Upper lobe of right lung (tissue), 1 donor: ENCODE measurements around the gene OR10H2. TPM values are rescaled to one million over a fixed set of nuclear protein-coding genes. Genes with fewer than 3 reads are reported as not detected.
"Not testable (repeated sequence)": the region's sequence is repeated elsewhere in the genome, so short reads cannot be mapped to it uniquely, and the experiment has no call there.

Experiments
- ATAC-seq: fragments of 200-7000 bp; cut with Tn5 transposase; one replicate; pipeline ENCODE4 v1.9.1; 2020; ENCODE audit warnings: mild to moderate bottlenecking, moderate library complexity
- DNase-seq: peaks from one replicate; pipeline ENCODE4 v3.0.0-alpha.2; 2020
- H3K27ac ChIP-seq: fragments of 200-600 bp; one replicate; pipeline ENCODE4 v1.8.0; 2022
- H3K27me3 ChIP-seq: fragments of 200-600 bp; one replicate; pipeline ENCODE4 v1.8.0; 2022; ENCODE audit warnings: mild to moderate bottlenecking
- H3K36me3 ChIP-seq: fragments of 200-600 bp; one replicate; pipeline ENCODE4 v1.8.0; 2022
- H3K4me1 ChIP-seq: fragments of 200-600 bp; one replicate; pipeline ENCODE4 v1.8.0; 2022
- H3K4me3 ChIP-seq: fragments of 200-600 bp; one replicate; pipeline ENCODE4 v1.8.0; 2022; ENCODE audit warnings: mild to moderate bottlenecking
- H3K9me3 ChIP-seq: fragments of 200-600 bp; one replicate; pipeline ENCODE4 v1.8.0; 2022
- intact Hi-C: fragments of 100-400 bp; cut with DNase I; formaldehyde crosslinking; loops from one replicate; pipeline ENCODE4 v1.11.0; 2022
- long read RNA-seq: library from polyadenylated mRNA; unstranded; transcript quantifications from one replicate; pipeline ENCODE4 v2.0.0, GENCODE V29; 2021
- total RNA-seq: library from RNA; stranded (reverse); fragmentation: NEBNext Ultra II Directional; extraction: Animal tissue kit (Norgen Biotek cat#: 25700); gene quantifications from one replicate; pipeline ENCODE4 v1.2.1, GENCODE V29; 2021
- TF ChIP-seq, protein P1 (sequence below): fragments of 200-600 bp; IDR thresholded peaks from one replicate; pipeline ENCODE4 v1.8.0; 2022; ENCODE audit warnings: antibody characterized with exemption
- donor health status: DM: no; HTN: yes; CAD: no; lungs with severe emphysema.

OR10H2 gene, protein sequence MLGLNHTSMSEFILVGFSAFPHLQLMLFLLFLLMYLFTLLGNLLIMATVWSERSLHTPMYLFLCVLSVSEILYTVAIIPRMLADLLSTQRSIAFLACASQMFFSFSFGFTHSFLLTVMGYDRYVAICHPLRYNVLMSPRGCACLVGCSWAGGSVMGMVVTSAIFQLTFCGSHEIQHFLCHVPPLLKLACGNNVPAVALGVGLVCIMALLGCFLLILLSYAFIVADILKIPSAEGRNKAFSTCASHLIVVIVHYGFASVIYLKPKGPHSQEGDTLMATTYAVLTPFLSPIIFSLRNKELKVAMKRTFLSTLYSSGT
- not detected for total RNA-seq
- long read RNA-seq = 0 reads

DNA sequence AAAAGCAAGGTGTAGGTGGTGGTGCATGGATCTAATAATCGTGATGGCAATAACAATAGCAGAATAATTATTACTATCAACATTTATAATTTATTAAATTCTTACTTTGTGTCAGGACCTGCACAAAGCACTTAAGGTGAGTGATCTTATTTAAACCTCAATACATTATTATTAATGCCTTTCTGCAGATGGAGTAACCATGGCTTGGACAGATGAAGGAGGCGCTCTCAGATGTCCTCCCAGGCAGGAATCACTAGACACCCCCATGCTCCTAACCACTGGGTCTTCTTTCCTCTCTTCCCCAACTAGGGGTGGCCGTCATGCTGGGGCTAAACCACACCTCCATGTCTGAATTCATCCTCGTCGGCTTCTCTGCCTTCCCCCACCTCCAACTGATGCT, at the start of gene OR10H2:
TSS of gene OR10H2 (plus strand) at position 301 of the 400 bp plus-strand sequence. CDS start at position 321, 20 bp downstream.
- Histone ChIP-seq H3K9me3 (no peaks in the 10 kb centered on the region), H3K4me3 (no peak within 1 kb of the TSS), H3K4me1 (no peaks in the 10 kb centered on the region), H3K27me3 (peaks cover 36% of the 10 kb centered on the region), H3K27ac (no peak within 1 kb of the TSS), H3K36me3 (no peaks in the 10 kb centered on the region)
- intact Hi-C loops = no loop called here
- ATAC-seq = no peak
- TF ChIP-seq, protein P1, sequence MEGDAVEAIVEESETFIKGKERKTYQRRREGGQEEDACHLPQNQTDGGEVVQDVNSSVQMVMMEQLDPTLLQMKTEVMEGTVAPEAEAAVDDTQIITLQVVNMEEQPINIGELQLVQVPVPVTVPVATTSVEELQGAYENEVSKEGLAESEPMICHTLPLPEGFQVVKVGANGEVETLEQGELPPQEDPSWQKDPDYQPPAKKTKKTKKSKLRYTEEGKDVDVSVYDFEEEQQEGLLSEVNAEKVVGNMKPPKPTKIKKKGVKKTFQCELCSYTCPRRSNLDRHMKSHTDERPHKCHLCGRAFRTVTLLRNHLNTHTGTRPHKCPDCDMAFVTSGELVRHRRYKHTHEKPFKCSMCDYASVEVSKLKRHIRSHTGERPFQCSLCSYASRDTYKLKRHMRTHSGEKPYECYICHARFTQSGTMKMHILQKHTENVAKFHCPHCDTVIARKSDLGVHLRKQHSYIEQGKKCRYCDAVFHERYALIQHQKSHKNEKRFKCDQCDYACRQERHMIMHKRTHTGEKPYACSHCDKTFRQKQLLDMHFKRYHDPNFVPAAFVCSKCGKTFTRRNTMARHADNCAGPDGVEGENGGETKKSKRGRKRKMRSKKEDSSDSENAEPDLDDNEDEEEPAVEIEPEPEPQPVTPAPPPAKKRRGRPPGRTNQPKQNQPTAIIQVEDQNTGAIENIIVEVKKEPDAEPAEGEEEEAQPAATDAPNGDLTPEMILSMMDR = no peak
- DNase-seq = no peak

GRCh38 chr19:15679089-15679488, 48.7 kb upstream of the OR10H2 start:
- TF ChIP-seq, protein P1 = no peak
- intact Hi-C loops = no loop called here
- no peaks in the 10 kb centered on the region for H3K36me3 ChIP-seq

DNA sequence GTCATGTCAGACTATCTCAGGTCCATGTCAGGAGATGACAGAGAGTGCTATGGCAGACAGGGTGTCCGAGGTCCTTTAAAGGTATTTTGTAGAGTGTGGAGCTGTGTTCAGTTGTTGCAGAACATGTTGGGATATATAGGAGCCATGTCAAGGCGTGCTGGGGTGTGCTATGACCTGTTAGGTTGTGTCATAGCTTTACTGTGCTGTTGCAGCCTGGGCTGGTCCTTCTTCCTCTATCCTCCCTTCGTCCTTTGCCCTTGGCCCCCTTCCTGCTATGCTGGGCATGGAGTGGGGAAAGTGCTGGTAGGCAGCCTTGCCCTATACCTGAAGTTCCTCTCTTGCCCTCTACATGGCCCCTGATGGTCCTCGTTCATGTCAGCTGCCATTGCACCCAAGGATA, 48.0 kb upstream of the OR10H2 start:
- intact Hi-C loops = not testable (repeated sequence)

More at GRCh38 chr19:15679089-15679488, 48.7 kb upstream of the OR10H2 start:
- Histone ChIP-seq H3K27me3 (no peaks in the 10 kb centered on the region), H3K27ac (no peak overlapping the region), H3K4me1 (no peaks in the 10 kb centered on the region), H3K4me3 (no peak overlapping the region), H3K9me3 (no peaks in the 10 kb centered on the region)
- DNase-seq (no peak), ATAC-seq (no peak)

GRCh38 chr19:15680478-15681322, 47.1 kb upstream of the OR10H2 start:
- no peak for DNase-seq

More for the DNA sequence above, 48.0 kb upstream of the OR10H2 start:
- H3K9me3 ChIP-seq, H3K4me1 ChIP-seq, ATAC-seq, DNase-seq, H3K4me3 ChIP-seq, H3K27me3 ChIP-seq, H3K27ac ChIP-seq, H3K36me3 ChIP-seq: not testable (repeated sequence)

GRCh38 chr19:15683411-15683810, 44.4 kb upstream of the OR10H2 start:
- Histone ChIP-seq H3K4me1 (no peaks in the 10 kb centered on the region), H3K27me3 (no peaks in the 10 kb centered on the region), H3K9me3 (peaks cover 2% of the 10 kb centered on the region), H3K36me3 (no peaks in the 10 kb centered on the region), H3K4me3 (no peak overlapping the region), H3K27ac (no peak overlapping the region)
- TF ChIP-seq, protein P1 = no peak
- no peak for ATAC-seq
- intact Hi-C loops = no loop called here
- no peak for DNase-seq

More at GRCh38 chr19:15680478-15681322, 47.1 kb upstream of the OR10H2 start:
- Histone ChIP-seq H3K27me3 (no peaks in the 10 kb centered on the region), H3K4me3 (no peak overlapping the region), H3K36me3 (no peaks in the 10 kb centered on the region), H3K4me1 (no peaks in the 10 kb centered on the region), H3K27ac (no peak overlapping the region), H3K9me3 (no peaks in the 10 kb centered on the region)
- intact Hi-C loops = no loop called here
- ATAC-seq = no peak
- TF ChIP-seq, protein P1 = no peak

- intact Hi-C loops = no loop called here
These were observed 43.0 kb upstream of the OR10H2 start for GRCh38 chr19:15684828-15685227.

More at GRCh38 chr19:15684828-15685227, 43.0 kb upstream of the OR10H2 start:
- no peaks in the 10 kb centered on the region for H3K36me3 ChIP-seq
- H3K27ac ChIP-seq = no peak overlapping the region
- peaks cover 3% of the 10 kb centered on the region for H3K9me3 ChIP-seq
- no peaks in the 10 kb centered on the region for H3K4me1 ChIP-seq
- TF ChIP-seq, protein P1 = no peak
- DNase-seq = no peak
- no peaks in the 10 kb centered on the region for H3K27me3 ChIP-seq
- no peak overlapping the region for H3K4me3 ChIP-seq
- no peak for ATAC-seq
